HT-29 (cell line): ENCODE results near the gene RLIM. TPM values are rescaled to one million over a fixed set of nuclear protein-coding genes. Genes with fewer than 3 reads are reported as not detected.
"Not testable (repeated sequence)": the region's sequence is repeated elsewhere in the genome, so short reads cannot be mapped to it uniquely, and the experiment has no call there.

Experiments used
- DNase-seq: peaks from one replicate; pipeline ENCODE4 v3.0.0-alpha.2; 2015; ENCODE audit warnings: low spot score
- total RNA-seq: library from RNA; depleted of rRNA; stranded (reverse); fragments of >200 nt; shearing (Covaris generic); gene quantifications from 2 replicates; pipeline ENCODE4 v1.2.3, GENCODE V29; 2014; rRNA removed

The RLIM gene, protein sequence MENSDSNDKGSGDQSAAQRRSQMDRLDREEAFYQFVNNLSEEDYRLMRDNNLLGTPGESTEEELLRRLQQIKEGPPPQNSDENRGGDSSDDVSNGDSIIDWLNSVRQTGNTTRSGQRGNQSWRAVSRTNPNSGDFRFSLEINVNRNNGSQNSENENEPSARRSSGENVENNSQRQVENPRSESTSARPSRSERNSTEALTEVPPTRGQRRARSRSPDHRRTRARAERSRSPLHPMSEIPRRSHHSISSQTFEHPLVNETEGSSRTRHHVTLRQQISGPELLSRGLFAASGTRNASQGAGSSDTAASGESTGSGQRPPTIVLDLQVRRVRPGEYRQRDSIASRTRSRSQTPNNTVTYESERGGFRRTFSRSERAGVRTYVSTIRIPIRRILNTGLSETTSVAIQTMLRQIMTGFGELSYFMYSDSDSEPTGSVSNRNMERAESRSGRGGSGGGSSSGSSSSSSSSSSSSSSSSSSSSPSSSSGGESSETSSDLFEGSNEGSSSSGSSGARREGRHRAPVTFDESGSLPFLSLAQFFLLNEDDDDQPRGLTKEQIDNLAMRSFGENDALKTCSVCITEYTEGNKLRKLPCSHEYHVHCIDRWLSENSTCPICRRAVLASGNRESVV
- 21.2 and 24.4 TPM in 2 replicates for total RNA-seq

DNA sequence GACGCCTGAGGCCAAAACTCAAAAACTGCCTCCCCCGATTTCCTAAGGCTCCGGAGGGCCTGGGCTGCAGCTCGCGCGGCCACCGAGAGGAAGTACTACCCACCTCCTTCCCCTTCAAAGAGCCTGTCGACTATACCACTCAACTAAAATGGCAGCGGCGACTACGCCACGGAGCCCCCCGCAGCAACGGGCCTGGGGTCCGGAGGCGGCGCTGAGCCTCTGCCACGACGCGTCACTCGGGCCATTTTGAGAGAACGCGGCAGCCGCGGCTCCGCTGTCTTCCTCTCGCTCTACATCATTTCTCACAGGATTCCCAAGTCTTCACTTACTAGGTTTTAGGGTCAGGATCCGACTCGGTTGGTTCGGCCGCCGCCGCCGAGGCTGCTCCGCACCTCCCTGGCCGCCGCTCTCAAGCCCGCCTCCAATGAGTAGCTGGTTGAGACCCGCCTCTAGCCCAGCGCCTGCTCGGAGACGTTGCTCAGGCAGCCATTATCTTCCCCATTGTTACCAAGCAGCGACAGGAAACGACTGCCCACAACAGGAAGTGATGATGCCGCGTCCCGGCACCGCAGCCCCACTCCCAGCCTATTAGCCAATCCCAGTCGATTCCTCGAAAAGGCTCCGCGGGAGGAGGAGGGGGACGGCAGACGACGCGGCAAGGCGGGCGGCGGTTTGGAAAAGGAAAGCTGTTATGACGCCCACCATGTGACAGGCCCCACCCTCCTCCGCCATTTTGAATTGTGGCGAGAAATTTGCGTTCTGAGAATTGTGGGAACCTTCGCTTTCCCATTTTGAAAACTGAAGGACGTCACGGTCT lies at the start of gene RLIM:
TSS of gene RLIM (minus strand) at position 532 of the 817 bp plus-strand sequence. CDS start 18,647 bp downstream, outside the sequence.
- peak; percentile 90 for DNase-seq

DNA sequence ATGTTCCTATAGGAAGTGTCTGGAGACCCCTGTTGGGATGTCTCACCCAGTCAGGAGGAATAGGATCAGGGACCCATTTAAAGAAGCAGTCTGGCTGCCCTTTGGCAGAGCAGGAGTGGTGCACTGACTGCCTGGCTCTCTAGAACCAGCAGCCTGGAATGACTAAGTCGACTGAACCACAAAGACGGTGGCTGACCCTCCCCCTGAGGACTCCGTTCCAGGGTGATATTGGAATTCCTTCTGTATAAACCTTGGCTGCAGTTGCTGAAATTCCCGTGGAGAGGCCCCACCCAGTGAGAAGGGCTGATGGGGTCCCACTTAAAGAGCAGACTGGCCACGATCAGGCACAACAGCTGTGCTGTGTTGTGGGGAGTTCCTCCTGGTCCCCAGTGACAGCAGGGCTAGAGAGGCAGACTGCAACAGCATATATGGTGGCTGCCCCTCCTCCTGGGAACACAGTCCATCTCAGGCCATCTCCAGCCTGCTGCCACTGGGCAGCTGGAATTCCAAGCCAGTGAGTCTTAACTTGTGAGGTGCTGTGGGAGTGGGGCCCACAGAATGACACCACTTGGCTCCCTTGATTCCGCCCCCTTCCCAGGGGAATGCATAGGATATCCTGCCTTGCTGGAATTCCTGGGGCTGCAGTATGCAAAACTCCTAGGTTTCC lies 41.8 kb upstream of the RLIM start:
- no peak for DNase-seq

DNA sequence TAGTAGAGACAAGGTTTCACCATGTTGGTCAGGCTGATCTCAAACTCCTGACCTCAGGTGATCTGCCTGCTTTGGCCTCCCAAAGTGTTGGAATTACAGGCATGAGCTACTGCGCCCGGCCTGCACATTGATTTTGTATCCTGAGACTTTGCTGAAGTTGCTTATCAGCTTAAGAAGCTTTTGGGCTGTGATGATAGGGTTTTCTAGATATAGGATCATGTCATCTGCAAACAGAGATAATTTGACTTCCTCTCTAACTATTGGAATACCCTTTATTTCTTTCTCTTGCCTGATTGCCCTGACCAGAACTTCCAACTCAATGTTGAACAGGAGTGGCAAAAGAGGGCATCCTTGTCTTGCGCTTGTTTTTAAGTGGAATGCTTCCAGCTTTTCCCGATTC lies 40.5 kb upstream of the RLIM start:
- not testable (repeated sequence) for DNase-seq

DNA sequence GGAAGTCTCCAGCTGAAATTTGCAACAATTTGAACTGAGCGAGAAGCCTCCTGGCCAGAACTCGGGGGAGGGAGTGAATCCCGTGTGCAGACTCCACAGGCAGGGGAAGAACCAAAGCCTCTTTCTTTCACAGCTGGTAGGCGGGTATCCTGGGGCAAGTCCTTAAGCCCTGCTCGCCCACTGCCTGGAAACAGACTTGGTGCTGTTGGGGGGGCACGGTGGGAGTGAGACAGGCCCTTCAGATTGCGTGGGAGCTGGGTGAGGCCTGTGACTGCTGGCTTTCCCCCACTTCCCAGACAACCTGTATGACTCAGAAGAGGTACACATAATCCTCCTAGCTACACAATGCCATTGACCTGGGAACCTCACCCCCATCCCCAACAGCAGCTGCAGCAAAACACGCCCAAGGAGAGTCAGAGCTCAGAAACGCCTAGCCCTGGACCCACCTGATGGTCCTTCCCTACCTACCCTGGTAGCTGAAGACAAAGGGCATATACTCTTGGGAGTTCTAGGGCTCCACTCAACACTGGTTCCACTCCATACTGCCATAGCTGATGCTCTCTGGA lies 22.4 kb upstream of the RLIM start:
- no peak for DNase-seq

DNA sequence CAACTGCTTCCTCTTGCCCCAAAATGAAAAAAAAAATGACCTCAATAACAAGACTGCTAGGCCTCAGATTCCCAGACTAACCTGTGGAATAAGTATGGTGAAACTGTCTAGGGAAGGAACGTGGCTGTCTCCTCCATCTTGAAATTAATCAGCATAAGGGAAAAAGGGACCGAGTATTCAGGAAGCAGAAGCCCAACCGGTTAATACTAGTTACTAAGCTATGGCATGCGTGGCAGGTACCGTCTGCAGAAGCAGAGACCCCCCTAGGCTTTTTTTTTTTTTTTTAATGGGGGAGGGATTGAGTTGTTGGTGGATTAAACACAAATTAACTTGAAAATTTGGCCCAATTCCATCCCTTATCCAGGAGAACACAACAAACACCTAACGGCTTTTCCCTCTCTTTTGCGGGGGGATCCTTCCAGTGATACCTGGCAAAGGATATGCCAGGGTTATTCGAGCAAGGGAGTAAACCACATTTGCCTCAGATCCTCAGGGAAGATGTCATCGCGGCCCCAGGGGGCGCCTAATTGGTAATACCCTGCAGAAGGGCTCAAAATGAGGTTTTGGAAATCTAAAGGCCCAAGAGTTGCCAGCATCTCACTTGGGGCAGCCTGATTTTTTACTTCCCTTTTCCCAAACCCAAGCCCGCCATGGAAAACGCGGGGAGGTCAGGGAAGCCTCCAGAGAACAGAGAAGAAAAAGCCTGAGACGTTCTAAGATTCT lies 893 bp downstream of the RLIM start:
- DNase-seq: peak; percentile 38

DNA sequence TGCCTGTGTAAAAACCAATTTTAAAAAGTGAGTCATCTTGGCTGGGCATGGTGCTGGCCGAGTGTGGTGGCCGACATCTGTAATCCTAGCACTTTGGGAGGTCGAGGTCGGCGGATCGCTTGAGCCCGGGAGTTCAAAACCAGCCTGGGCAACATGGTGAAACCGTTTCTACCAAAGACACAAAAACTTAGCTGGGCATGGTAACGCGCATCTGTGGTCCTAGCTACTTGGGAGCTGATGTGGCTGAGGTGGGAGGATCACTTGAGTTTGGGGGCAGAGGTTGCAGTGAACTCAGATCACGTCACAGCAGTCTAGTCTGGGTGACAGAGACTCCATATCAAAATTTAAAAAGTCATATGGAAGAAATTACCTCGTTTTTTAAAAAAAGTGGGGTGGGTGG lies 7.6 kb downstream of the RLIM start:
- no peak for DNase-seq

DNA sequence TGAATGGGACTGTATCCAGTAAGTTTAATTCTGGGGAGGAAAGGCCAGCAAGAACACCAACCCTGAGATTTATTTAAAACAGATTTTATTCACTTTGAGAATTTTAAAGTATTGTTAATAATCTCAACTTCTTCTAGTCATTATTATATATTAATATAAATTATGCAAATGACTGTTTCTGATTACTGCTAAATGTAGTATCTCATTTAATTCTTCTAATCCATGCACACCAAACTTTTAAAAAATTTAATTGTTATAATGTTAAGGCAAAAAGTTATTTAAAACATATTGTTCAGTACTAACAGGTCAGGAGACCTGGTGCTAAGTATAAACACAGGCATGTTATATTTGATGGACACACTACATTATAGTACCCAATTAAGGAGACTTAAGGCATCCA lies 8.1 kb downstream of the RLIM start:
- no peak for DNase-seq

DNA sequence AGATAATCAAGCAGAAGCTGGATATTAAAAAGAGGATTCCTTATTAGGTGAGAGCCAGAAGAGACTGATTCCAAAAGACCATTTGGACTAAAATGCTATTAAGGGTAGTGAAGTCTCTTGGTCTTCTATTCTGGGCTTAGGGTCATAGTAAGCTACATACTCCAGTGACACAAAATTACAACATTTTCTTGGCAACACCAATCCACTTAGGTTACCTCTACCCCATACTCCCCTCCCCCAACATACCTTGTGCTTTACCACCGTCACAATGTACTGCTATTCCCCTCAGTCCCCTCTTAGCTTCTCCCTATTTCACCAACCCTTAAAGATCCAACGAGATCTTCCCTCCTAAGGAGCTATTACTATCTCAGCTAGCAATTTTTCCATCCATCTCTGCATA lies 11.4 kb downstream of the RLIM start:
- no peak for DNase-seq

DNA sequence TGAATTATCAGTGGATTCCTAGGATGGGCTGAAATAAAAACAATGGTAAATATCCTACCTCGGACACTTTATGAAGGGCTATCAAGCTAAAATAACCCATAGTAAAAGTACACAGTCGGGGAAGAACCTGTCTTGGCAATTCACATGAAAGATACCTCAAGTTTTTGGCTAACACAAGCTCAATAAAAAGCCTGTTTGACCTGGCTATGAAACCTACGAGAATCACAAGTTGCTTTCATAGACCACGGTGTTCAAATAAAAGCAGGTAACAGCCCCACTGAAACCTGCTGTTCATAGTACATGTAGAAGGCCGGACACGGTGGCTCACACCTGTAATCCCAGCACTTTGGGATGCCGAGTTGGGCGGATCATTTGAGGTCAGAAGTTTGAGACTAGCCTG lies 12.3 kb downstream of the RLIM start:
- no peak for DNase-seq

DNA sequence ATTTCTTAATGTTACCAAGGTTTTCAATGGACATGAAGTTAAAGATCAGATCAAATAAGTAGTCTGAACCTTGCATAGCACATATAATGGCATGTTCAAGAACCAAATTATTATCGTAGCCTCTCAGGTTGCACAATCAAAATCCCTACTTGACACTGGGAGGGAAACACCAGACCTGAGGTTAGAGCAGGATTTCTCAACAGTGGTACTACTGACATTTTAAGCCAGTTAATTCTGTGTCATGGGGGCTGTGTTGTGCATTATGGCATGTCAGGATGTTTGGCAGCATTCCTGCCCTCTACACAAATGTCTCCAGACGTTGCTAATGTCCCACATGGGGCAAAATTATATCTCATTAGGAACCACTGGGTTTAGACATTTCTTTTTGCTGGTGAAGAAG lies 20.8 kb downstream of the RLIM start:
- DNase-seq: no peak

DNA sequence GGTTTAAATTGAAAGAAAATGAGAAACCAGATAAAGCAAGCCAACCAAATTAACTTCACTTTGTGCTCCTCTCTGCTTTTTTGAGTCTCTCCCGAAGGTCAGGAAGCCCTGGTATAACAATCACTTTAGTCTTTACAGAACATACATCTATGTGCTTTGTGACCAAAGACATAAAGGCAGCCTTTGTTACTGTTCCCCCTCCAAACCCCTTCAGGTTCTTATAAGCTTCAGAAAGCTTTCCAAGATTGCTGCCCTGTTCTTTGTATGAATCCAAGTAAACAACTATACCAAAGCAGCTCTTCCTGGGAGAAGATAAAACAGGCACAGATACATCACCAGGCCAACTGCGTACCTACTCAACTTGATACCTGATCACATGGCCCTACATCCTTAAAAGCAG lies 28.7 kb downstream of the RLIM start:
- no peak for DNase-seq

DNA sequence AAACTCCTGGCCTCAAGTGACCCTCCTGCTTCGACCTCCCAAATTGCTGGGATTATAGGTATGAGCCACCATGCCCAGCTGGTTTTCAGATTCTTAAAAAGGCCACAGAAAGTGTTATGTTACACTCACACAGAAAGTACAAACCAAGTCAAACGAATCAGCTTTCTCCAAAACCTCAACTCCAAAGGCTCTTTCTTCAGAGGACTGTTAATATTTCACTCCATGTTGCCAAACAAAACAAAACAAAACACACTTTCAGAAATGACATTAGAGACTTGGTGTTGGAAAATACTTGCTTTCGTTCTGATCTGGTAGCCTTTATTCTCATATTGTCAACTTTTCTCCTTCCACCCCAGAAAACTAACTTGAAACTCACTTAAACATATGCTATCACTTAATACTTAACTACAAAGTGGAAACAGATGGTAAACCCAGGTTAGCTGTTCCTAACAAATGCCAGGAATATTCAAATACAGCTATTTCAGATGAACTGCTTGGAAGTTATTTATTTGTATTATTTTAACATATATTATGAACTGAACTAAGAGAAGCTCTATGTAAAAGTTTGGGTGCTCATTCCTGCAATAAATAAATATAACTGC lies 34.7 kb downstream of the RLIM start:
- DNase-seq: no peak

DNA sequence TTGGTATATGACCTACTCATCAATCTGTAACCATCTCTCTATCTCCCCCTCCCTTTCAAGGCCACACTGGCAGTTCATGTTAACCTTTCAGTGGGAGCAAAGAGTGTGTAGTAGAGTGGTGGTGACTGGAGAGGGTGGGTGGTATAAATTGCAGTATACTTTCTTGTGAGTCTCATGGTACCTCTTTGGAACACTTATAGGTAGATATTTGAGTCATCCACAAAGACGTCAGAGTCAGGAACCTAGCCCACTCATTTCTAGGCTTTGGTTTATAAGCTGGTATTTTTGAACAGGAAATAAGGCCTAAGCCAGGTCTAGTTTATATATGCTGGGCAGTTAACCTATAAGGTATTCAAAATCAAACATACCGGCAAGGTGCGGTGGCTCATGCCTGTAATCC lies 36.3 kb downstream of the RLIM start:
- DNase-seq: no peak

DNA sequence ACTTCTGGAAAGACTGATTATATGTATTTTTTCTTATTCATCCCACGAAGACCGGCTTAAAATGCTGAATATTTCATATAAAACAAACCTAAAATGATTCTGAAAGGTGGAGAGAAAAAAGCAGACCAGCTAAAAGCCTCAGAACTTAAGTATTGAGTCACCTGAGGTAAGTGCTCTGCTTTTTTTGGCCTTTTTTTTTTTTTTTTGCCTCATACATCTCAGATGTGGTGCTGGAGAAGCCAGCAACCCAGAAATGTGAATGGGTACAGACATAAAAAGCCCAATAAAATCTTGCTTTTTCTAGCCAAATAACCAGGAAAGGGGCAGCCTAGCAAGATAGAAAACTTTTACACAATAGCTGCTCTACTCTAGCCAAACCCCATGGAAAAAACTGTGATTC lies 57.0 kb downstream of the RLIM start:
- DNase-seq: no peak

DNA sequence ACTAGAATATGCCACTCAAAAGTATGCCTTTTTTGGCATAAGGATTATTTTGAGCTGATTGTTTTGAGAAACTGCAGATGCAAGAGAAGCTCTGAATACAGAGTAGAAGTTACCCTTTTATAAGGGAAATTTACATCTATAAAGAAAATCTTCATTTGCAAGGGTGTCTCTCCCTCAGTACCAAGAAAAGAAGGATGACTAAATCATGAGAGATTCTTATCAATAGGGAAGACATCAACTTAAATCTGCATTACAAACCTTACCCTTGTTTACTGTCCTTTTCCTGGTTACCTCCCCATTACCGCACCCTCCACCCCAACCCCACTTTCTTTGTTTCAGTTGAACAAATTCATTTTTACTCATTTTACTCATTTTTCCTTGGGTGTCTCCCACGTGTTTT lies 62.5 kb downstream of the RLIM start:
- no peak for DNase-seq

DNA sequence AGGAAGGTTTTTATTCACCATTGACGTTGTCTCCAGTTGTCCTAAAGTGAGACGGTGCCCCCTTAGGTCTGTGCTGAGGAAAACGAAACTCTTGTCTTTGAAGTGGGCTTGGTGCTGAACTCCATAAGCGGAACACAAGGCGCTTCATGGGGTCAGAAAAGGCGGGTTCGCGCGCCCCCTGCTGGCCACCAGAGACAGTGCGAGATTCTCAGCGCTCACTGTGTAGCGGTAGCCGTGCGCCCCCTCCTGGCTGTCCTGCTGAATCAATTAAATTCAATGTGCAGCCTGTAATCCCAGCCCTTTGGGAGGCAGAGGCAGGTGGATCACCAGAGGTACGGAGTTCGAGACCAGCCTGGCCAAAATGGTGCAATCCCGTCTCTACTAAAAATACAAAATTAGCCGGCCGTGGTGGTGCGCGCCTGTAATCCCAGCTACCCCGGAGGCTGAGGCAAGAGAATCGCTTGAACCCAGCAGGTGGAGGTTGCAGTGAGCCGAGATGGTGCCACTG lies 64.1 kb downstream of the RLIM start:
- peak; percentile 89 for DNase-seq

DNA sequence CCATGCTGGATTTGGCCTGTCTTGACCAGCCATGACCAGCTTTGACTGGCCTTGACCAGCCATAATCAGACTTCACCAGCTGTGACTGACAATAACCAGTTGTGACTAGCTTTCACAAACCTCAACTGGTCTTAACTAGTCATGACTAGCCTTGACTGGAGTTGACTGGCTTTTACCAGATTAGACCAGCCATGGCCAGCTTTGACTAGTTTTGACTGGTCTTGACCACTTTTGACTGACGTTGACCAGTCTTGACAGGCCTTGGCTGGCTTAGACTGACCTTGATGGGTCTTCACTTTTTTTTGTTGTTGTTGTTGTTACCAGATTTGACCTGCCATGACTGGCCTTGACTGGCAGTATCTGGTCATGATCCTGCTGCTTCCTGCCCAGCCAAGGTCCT lies 67.4 kb downstream of the RLIM start:
- no peak for DNase-seq

DNA sequence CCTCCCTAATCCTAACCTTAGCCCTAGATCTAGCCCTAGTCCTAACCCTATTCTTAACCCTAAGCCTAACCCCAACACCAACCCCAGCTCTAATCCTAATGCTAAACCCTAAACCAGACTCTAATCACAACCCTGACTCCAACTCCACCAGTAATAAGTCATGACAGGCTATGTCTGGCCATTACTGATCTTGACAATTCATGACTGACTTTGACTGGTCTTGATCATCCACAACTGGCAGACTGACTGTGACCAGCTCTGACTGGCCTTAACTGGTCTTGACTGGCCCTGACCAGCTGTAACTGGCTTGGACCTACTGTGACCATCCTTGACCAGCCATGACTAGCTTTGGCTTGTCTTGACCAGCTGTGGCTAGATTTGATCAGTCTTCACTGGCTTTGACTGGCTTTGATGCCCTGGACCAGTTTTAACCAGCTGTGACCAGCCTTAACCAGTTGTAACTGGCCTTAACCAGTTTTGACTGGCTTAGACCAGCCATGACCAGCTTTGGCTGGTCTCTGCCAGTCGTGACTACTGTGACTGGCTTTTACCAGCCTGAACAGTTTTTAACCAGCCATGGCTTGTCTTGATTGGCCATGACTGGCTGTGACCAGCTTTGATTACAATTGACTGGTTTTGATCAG lies 68.4 kb downstream of the RLIM start:
- no peak for DNase-seq

DNA sequence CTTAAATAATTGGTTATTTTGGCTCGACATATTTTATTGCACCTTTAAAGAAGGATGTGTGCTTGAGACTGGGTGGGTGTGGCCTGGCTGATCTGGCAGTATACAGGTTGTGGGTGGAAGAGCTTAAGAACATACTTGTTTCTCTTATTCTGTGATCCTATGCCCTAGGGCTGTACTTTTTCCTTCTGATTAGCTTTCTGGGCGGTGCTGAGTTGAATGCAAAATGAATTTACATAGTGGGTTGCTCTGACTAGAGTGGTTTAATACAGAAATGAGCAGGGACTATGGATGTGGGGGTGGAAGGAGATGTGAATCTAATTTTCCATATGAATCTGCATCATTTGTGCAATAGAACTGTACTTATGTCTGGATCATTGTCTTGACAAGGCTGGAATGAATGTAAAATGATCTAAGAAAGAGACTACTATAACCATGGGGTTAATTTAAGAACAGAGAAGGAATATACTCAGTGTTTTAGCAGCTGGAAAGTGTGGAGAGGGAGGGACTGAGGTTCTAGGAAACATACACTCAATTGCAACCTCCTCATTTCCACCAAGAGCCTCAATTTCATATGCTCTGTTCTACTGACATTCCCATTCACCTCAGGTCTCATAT lies 73.7 kb downstream of the RLIM start:
- no peak for DNase-seq
